22Rv1 (cell line): Measurements from ENCODE around the gene ETNK1.

ENCODE experiments used
- H3K27ac ChIP-seq: fragments of 450-650 bp; 2 replicates; pipeline ENCODE4 v1.5.1; 2017
- CTCF ChIP-seq: fragments of 450-650 bp; IDR thresholded peaks from 2 replicates; pipeline ENCODE4 v1.5.1; 2017; ENCODE audit warnings: mild to moderate bottlenecking
- ZFX ChIP-seq: fragments of 450-650 bp; IDR thresholded peaks from 2 replicates; pipeline ENCODE4 v1.6.1; 2017; ENCODE audit warnings: antibody characterized with exemption, borderline replicate concordance

The ETNK1 gene

GRCh38 chr12:22635812-22636211 is 10.8 kb downstream of the ETNK1 start:
- H3K27ac ChIP-seq, result no peak overlapping the region
- TF ChIP-seq ZFX, result no peak
- no peak for TF ChIP-seq CTCF

- no peak overlapping the region for H3K27ac ChIP-seq
- no peak for TF ChIP-seq CTCF
- no peak for TF ChIP-seq ZFX
These were observed 15.9 kb downstream of the ETNK1 start for GRCh38 chr12:22640851-22641250.

- H3K27ac ChIP-seq, result no peak overlapping the region
- TF ChIP-seq CTCF, result no peak
- TF ChIP-seq ZFX, result no peak
These were observed 16.5 kb downstream of the ETNK1 start for GRCh38 chr12:22641353-22642053.

- no peak overlapping the region for H3K27ac ChIP-seq
- no peak for TF ChIP-seq ZFX
- no peak for TF ChIP-seq CTCF
These were observed 23.7 kb downstream of the ETNK1 start for GRCh38 chr12:22648668-22649067.

- H3K27ac ChIP-seq, result no peak overlapping the region
- TF ChIP-seq CTCF (no peak), ZFX (no peak)
These were observed 28.1 kb downstream of the ETNK1 start for GRCh38 chr12:22653075-22653474.

GRCh38 chr12:22653791-22654190 is 28.8 kb downstream of the ETNK1 start:
- TF ChIP-seq CTCF, result no peak
- no peak for TF ChIP-seq ZFX
- H3K27ac ChIP-seq, result no peak overlapping the region

GRCh38 chr12:22656376-22656775 is 31.4 kb downstream of the ETNK1 start:
- TF ChIP-seq ZFX, result no peak
- no peak overlapping the region for H3K27ac ChIP-seq

GRCh38 chr12:22656831-22657230 is 31.9 kb downstream of the ETNK1 start:
- no peak overlapping the region for H3K27ac ChIP-seq
- TF ChIP-seq CTCF, result no peak
- no peak for TF ChIP-seq ZFX
